Activated T-helper 1 cell treated with Interleukin-2 at 50 U/mL for 16 hours (primary cell): ENCODE data around the gene UNC45B.
"Not testable (repeated sequence)": the region's sequence is repeated elsewhere in the genome, so short reads cannot be mapped to it uniquely, and the experiment has no call there.

Experiments
- DNase-seq: peaks from one replicate; pipeline ENCODE4 v3.0.0-alpha.2; 2020; ENCODE audit warnings: low read depth

UNC45B gene, protein sequence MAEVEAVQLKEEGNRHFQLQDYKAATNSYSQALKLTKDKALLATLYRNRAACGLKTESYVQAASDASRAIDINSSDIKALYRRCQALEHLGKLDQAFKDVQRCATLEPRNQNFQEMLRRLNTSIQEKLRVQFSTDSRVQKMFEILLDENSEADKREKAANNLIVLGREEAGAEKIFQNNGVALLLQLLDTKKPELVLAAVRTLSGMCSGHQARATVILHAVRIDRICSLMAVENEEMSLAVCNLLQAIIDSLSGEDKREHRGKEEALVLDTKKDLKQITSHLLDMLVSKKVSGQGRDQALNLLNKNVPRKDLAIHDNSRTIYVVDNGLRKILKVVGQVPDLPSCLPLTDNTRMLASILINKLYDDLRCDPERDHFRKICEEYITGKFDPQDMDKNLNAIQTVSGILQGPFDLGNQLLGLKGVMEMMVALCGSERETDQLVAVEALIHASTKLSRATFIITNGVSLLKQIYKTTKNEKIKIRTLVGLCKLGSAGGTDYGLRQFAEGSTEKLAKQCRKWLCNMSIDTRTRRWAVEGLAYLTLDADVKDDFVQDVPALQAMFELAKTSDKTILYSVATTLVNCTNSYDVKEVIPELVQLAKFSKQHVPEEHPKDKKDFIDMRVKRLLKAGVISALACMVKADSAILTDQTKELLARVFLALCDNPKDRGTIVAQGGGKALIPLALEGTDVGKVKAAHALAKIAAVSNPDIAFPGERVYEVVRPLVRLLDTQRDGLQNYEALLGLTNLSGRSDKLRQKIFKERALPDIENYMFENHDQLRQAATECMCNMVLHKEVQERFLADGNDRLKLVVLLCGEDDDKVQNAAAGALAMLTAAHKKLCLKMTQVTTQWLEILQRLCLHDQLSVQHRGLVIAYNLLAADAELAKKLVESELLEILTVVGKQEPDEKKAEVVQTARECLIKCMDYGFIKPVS

GRCh38 chr17:35147375-35147905 lies at the start of gene UNC45B:
Gene UNC45B, plus strand, starts transcription at chr17:35147817. Its CDS starts 447 bp downstream, at chr17:35148264.
- no peak for DNase-seq

GRCh38 chr17:35099908-35100307 lies 47.7 kb upstream of the UNC45B start:
- no peak for DNase-seq

- no peak for DNase-seq
These were observed 46.6 kb upstream of the UNC45B start for GRCh38 chr17:35101036-35101435.

GRCh38 chr17:35101725-35102124 lies 45.9 kb upstream of the UNC45B start:
- DNase-seq, result no peak

DNA sequence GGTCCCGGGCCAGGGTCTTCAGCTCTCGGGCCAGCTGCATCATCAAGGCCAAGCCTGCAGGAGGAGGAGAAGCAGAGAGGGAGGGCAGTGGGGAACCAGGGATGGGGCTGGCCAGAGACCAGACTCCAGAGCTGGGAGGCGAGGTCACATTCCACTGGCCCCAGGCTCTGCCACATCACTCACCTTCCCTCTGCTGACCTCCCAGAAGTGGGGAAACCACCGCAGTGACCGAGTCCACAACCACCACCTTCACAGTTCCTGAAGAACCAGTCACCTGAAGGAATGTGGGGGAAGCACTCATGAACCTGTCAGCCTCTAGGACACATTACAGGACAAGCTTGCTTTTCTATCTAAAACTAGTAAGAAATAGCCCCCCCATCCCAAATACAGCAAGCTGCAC lies 44.3 kb upstream of the UNC45B start:
- no peak for DNase-seq

DNA sequence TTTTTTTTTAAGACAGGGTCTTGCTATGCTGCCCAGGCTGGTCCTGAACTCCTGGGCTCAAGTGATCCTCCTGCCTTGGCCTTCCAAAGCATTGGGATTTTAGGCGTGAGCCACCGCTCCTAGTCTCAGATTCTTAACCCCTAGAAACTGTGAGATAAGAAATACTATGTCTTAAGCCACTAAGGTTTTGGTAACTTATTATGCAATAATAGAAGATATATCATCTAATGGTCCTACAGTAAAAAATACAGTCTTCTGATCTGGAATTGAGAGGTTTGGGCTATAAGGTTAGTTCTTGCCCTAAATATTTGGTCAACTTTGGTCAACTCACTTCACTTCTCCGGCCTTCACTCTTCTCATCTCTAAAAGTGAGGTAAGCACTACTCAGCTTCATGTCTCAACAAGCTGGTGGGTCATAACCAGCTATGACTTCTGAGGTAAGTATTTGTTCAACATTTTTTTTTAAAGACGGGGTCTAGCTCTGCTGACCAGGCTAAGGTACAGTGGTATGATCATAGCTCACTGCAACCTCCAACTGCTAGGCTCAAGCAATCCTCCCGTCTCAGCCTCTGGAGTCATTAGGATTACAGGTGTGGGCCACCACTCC lies 42.7 kb upstream of the UNC45B start:
- no peak for DNase-seq

- DNase-seq, result not testable (repeated sequence)
These were observed 36.8 kb upstream of the UNC45B start for GRCh38 chr17:35110791-35111190.

DNA sequence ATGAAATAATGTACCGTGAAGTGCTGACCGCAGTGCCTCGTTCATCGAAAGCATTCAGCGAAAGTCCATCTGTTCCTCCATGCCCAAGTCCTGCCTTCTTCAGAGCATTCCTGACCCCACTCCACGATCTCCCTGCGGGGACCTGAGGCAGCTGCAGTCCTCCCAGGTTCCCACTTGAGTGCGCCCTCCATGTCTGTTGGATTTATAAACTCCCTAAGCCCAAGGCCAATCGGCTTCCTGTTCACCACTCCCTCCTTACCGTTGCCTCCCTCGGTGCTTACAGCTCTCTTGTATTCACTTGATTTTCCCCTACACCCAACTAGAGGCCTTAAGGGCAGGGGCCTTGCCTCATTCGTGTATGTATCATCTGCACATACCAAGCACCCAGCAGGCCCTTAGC lies 30.8 kb upstream of the UNC45B start:
- DNase-seq, result no peak

DNA sequence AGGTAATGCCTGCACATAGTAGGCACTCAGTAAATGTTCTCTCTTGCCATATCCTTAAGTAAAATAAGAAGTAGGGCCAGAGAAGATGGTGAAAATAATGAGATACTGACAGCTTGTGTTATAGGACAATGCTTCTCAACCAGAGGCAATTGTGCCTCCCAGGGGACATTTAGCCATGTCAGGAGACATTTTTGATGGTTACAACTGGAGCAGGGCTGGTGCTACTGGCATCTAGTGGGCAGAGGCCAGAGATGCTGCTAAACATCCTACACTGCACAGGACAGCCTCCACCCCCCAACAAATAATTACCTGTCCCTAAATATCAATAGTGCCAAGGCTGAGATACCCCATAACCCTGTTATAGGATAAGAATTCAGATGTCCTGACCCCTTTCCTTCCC lies 29.6 kb upstream of the UNC45B start:
- DNase-seq, result no peak

DNA sequence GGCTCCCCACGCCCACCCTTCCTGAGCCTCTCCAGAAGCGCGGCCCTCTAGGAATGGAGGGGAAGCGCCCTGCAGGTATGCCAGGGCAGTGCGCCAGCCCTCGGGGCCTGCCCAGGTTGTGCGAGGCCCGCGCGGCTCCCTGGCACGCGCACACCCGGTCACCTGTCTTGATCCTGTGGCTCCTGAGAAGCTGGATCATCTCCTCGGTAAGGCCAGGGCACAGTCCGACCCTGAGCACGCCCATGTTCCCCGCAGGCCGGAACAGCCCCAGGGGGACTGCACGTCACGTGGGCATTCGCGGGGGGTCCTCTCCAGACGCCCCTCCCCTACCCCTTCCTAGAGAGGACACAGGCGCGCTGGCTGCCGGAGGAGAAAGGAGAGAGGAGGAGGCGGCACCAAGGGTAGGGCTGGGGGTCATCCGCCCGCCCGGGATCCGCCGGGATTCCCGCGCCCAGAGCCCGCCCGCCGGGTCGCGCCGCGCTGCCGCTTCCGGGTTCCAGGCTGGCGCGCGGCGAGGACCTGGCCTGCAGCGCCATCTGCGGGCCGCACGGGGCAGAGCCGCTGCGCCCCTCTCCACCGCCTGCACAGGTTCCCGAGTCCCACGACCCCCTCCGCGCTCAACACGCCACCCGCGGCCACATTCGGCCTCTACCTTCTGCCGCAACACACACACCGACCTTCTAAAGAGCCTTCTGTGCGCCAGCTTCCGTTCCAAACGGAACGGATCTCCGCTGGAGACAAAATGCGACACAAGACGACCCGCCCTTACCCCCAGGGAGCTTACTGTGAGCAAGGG lies 28.0 kb upstream of the UNC45B start, which contains the start of gene RAD51D:
Gene RAD51D (minus strand): TSS at position 491 of the 796 bp plus-strand sequence. CDS start 247 bp downstream, at position 244.
- peak; percentile 70 for DNase-seq

DNA sequence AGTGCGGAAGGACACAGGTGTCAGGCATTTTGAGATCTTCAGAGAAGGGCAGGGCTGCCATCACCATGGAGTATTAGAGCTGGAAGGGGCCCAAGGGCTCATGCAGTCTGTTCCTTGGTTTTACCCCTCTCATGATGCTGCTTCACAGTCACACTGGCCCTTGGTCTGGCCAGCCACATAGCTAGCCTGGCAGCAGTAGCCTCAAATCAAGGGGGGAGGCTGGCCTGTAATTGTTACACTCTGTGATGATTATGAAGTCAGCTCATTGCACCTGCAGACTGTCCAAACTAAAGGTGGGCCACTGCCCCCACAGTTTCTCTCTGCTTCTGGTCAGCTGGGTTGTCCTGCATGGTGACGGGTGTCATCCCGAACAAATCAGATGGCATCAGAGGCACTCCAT lies 26.3 kb upstream of the UNC45B start, which contains the start of gene FNDC8:
Gene FNDC8 (plus strand): TSS at position 301 of the 400 bp plus-strand sequence. CDS start 79 bp downstream, at position 380.
- DNase-seq, result no peak

- no peak for DNase-seq
These were observed 19.7 kb upstream of the UNC45B start for GRCh38 chr17:35127751-35128514.

DNA sequence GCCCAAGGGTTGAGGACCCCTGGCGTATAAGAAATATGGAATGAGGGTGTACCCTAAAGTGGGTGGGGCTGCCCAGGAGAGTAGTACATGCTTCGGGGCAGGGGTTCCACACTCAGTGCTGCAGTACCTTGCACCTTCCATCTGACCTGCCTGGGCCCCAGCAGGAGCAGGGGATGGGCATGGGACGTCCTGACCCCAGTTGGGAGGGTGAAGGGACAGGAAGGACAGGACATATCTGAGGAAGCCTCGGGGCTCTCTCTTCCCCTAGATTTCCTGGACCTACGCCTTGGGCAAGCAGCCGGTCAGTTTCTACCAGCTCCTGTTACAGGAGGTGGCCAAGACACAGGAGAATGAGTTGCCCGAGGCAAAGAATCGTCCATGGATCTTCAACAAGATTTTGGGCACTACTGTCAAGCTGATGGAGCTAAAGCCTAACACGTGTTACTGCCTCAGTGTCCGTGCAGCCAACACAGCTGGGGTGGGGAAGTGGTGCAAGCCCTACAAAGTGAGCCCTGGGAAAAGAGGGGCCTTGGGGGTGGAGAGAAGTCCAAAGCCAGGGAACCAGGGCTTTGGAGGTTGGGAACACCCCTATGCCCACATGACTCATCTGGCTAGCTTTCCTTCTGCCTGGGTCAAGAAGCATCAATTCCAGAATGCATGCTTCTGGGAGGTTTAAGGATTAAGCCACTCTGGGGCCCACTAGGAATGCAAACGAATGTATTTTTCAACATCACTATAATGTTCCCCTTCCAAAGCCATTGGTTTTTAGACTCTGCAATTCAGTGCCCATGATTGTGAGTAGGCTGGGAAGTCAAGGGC lies 18.3 kb upstream of the UNC45B start:
- no peak for DNase-seq

DNA sequence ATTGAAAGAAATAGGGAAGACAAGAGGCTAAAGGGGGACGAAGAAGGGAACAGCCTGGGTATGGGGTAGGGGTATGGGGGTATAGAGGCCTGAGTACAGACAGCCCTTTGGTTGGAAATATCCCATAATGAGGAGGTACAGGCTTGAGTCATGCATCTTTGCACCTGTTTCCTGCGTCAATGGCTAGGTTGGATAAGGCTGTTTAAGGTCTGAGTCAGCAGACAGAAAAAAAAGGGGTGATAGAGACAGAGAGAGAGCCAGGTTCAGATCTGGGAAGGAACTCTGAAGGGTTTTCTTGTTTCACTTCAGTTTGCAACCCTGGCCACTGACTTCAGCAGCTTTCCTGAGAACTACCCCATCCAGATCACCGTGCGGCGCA lies 17.7 kb upstream of the UNC45B start:
- no peak for DNase-seq

- no peak for DNase-seq
These were observed 17.2 kb upstream of the UNC45B start for GRCh38 chr17:35130392-35130791.

- no peak for DNase-seq
These were observed 15.5 kb upstream of the UNC45B start for GRCh38 chr17:35132099-35132498.

- no peak for DNase-seq
These were observed 14.6 kb upstream of the UNC45B start for GRCh38 chr17:35132816-35133550.

GRCh38 chr17:35135322-35135721 lies 12.3 kb upstream of the UNC45B start:
- DNase-seq, result no peak

GRCh38 chr17:35138218-35138617 lies 9.4 kb upstream of the UNC45B start:
- no peak for DNase-seq
